Measurements from ENCODE around the gene SLIT3. TPM values are rescaled to one million over a fixed set of nuclear protein-coding genes. Genes with fewer than 3 reads are reported as not detected.

The SLIT3 gene
- total RNA-seq, 1 donor from 2014 or later, result 52.8 TPM

DNA sequence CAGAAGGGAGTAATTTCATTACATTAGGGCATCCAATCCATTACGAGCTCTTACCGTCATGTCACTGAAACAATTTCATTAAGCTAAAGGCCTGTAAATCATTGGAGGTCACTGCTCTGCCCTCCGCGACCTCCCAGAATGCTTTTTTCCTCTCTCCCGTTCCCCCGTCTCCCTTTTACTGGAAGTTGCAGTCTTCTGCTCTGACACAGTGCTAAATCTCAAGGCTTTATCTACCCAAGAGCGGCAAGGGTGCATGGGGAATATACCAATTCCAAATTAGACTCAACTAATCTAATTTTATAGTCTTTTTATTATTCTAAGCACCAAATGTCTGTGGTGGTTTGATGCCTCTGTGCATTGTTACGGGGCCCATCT is 456.0 kb downstream of the SLIT3 start:
- no peak for DNase-seq (ENCODE audit: extremely low spot score in 2 of 2)
- no peaks in the 10 kb centered on the region for H3K27me3 ChIP-seq
- H3K9me3 ChIP-seq, result no peaks in the 10 kb centered on the region
- H3K4me1 ChIP-seq, result peaks cover 4% of the 10 kb centered on the region
- intact Hi-C loops (cut with DNase I), result no loop called here
- TF ChIP-seq, protein P1, sequence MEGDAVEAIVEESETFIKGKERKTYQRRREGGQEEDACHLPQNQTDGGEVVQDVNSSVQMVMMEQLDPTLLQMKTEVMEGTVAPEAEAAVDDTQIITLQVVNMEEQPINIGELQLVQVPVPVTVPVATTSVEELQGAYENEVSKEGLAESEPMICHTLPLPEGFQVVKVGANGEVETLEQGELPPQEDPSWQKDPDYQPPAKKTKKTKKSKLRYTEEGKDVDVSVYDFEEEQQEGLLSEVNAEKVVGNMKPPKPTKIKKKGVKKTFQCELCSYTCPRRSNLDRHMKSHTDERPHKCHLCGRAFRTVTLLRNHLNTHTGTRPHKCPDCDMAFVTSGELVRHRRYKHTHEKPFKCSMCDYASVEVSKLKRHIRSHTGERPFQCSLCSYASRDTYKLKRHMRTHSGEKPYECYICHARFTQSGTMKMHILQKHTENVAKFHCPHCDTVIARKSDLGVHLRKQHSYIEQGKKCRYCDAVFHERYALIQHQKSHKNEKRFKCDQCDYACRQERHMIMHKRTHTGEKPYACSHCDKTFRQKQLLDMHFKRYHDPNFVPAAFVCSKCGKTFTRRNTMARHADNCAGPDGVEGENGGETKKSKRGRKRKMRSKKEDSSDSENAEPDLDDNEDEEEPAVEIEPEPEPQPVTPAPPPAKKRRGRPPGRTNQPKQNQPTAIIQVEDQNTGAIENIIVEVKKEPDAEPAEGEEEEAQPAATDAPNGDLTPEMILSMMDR (IDR thresholded peaks at IDR 0.05), result no peak
- no peak for TF ChIP-seq POLR2AphosphoS5 (IDR thresholded peaks at IDR 0.05; ENCODE audit: insufficient read depth in 1 of 2, low read depth in 1 of 2)
- TF ChIP-seq POLR2A (IDR thresholded peaks at IDR 0.05), result no peak
- H3K4me3 ChIP-seq, result no peak overlapping the region
- H3K27ac ChIP-seq, result no peak overlapping the region
- H3K36me3 ChIP-seq, result no peaks in the 10 kb centered on the region

DNA sequence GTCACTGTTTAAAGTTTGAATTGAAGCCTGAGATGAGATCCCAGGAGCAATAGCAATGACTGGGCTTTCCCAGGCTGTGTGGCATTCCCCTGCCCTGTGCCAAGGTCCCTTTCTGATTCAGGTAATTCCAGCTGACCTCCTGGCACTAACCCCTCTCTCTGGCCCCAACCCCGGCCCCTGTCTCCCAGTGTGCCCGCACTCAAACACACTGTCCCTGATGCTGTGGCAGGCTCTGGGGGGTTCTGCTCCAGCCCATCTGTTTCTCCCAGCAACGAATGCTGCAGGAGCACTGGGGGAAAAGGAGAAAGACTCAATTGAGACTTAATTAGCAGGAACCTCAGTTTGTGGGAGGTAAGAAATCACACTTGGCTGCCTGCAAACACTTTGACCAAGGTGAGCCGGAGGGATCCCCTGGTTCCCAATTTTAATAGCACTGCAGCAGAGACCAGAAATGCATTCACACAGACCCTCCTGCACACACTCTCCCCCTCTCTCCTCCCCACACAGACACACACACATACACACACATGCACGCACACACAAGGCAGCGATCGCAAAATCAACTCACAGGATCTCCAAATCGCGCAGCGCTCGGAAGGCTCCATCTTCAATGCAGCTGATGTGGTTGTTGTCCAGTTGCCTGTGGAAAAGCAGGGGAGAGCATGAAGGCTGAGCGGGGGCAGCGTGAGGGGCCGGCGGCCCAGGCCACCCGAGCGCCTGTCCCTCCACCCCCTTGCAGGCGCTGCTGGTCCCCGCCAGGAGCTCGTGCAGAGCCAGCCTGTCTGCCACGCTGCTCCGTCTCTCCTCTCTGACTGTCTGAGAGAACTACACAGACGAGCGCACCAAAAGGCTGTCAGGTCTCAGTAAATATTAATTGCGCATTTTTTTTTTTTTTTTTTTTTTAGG is 456.7 kb downstream of the SLIT3 start:
- no peaks in the 10 kb centered on the region for H3K27me3 ChIP-seq
- no peak overlapping the region for H3K4me3 ChIP-seq
- DNase-seq (ENCODE audit: extremely low spot score in 2 of 2), result no peak
- TF ChIP-seq, protein P1 (IDR thresholded peaks at IDR 0.05), result no peak
- no peak for TF ChIP-seq POLR2AphosphoS5 (IDR thresholded peaks at IDR 0.05; ENCODE audit: insufficient read depth in 1 of 2, low read depth in 1 of 2)
- TF ChIP-seq POLR2A (IDR thresholded peaks at IDR 0.05), result no peak
- H3K4me1 ChIP-seq, result peaks cover 4% of the 10 kb centered on the region
- H3K36me3 ChIP-seq, result no peaks in the 10 kb centered on the region
- intact Hi-C loops (cut with DNase I), result no loop called here
- no peaks in the 10 kb centered on the region for H3K9me3 ChIP-seq
- no peak overlapping the region for H3K27ac ChIP-seq

DNA sequence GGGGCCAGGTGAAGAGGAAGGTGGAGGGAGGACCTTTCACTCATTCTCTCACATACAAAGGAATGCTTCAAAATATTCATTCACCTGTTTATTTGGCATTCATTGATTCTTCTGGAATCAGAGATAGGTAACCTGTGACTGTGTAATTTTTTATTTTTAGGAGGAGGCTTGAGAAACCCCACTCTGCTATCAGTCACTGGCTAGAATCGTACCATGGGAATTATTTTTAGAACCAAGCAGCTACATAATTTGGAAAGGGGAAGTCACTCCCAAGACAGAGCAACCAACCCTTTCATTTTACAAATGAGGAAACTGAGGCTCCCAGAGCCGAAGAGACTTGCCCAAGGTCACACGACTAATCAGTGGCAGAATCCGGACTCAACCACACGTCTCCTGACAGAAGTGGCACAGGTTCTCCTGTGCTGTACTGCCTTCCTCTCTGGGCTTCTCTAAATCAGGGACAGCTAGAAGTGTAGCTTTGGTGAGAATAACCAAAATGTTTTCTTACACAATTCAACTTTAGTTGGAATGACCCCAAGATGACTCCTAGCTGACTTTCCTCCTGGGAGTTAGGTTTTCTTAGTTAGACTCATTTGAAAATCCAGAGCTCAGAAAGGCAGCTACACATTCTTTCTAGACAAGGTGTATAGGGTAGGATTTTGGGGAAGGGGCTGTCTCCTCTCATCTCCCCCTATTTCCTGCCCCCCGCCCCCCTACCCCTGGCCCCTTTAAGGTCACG is 457.5 kb downstream of the SLIT3 start:
- Histone ChIP-seq H3K4me3 (no peak overlapping the region), H3K27ac (no peak overlapping the region), H3K27me3 (no peaks in the 10 kb centered on the region), H3K4me1 (peaks cover 3% of the 10 kb centered on the region), H3K9me3 (no peaks in the 10 kb centered on the region), H3K36me3 (no peaks in the 10 kb centered on the region)
- DNase-seq (ENCODE audit: extremely low spot score in 2 of 2), result no peak
- intact Hi-C loops (cut with DNase I), result no loop called here
- TF ChIP-seq, protein P1 (IDR thresholded peaks at IDR 0.05), result no peak

DNA sequence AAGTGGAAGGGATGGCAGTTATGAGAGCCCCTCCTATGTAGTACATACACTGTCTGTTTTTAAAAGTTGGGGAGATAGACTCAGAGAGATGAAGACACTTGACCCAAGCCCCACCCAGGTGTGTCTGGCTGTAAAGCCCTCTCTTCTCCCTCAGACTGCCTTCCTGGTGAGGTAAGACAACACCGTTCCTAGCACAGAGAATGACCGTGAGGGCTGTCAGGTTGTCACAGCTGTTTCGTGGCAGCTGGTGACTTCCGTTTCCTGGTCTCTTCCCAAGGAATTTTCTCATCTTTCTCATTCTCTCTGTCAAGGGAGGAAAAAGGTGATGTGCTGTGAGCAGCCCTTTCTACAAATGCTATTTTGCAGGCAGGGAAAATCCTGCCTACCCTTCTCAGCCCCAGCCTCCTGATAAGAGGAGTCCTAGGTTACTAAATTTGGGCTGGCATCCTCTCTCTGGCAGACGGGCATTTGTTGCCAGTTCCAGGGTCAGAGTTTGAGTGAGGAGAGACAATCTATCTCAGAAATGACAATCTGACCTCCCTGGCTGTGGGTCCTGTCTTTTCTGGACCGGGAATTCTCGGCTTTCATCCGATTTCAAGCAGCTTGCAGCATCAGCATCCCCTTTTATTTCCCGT is 458.3 kb downstream of the SLIT3 start:
- no peak overlapping the region for H3K27ac ChIP-seq
- H3K4me3 ChIP-seq, result no peak overlapping the region
- TF ChIP-seq POLR2AphosphoS5 (IDR thresholded peaks at IDR 0.05; ENCODE audit: insufficient read depth in 1 of 2, low read depth in 1 of 2) (no peak), POLR2A (IDR thresholded peaks at IDR 0.05) (no peak)
- TF ChIP-seq, protein P1 (IDR thresholded peaks at IDR 0.05), result no peak
- no peaks in the 10 kb centered on the region for H3K36me3 ChIP-seq
- no peaks in the 10 kb centered on the region for H3K27me3 ChIP-seq
- no peaks in the 10 kb centered on the region for H3K4me1 ChIP-seq
- no peaks in the 10 kb centered on the region for H3K9me3 ChIP-seq
- intact Hi-C loops (cut with DNase I), result no loop called here
- no peak for DNase-seq (ENCODE audit: extremely low spot score in 2 of 2)
